Activated T-cell treated with anti-CD3 and anti-CD28 coated beads, Interleukin-2, amount 50 U/mL, for 48 hours (primary cell): ENCODE measurements around the gene FXYD6.
"Not testable (repeated sequence)": the region's sequence is repeated elsewhere in the genome, so short reads cannot be mapped to it uniquely, and the experiment has no call there.

Experiments
- DNase-seq, 2 experiments: peaks; one replicate each; pipeline ENCODE4 v3.0.0-alpha.2; 2020

FXYD6 gene

GRCh38 chr11:117868088-117868487, 8.4 kb downstream of the FXYD6 start:
- DNase-seq = no peak

GRCh38 chr11:117866526-117866925, 9.9 kb downstream of the FXYD6 start:
- no peak for DNase-seq

GRCh38 chr11:117865546-117865945, 10.9 kb downstream of the FXYD6 start:
- DNase-seq = not testable (repeated sequence)

GRCh38 chr11:117863383-117863782, 13.1 kb downstream of the FXYD6 start:
- DNase-seq = no peak

GRCh38 chr11:117862753-117863152, 13.7 kb downstream of the FXYD6 start:
- DNase-seq = peak in 1 of 2 experiments; percentile 4

- peak in 1 of 2 experiments; percentile 7 for DNase-seq
Measured at GRCh38 chr11:117862019-117862725, 14.3 kb downstream of the FXYD6 start.

- DNase-seq = peak in 1 of 2 experiments; percentile 3
Measured at GRCh38 chr11:117861151-117862018, 15.1 kb downstream of the FXYD6 start.

- peak in 1 of 2 experiments; percentile 9 for DNase-seq
Measured at GRCh38 chr11:117860139-117860538, 16.3 kb downstream of the FXYD6 start.

GRCh38 chr11:117859488-117860112, 16.9 kb downstream of the FXYD6 start:
- peak in 1 of 2 experiments; percentile 7 for DNase-seq

- peak in 1 of 2 experiments; percentile 7 for DNase-seq
Measured at GRCh38 chr11:117859061-117859460, 17.4 kb downstream of the FXYD6 start.

- peak in 1 of 2 experiments; percentile 4 for DNase-seq
Measured at GRCh38 chr11:117857734-117858414, 18.6 kb downstream of the FXYD6 start.

- peak in 1 of 2 experiments; percentile 4 for DNase-seq
Measured at GRCh38 chr11:117855912-117856651, 20.4 kb downstream of the FXYD6 start.

- DNase-seq = peak in 1 of 2 experiments; percentile 1
Measured at GRCh38 chr11:117855186-117855845, 21.1 kb downstream of the FXYD6 start.

- DNase-seq = no peak
Measured at GRCh38 chr11:117852309-117852708, 24.1 kb downstream of the FXYD6 start.

- DNase-seq = no peak
Measured at GRCh38 chr11:117851852-117852251, 24.6 kb downstream of the FXYD6 start.

- DNase-seq = peak in 1 of 2 experiments; percentile 6
Measured at GRCh38 chr11:117851106-117851505, 25.4 kb downstream of the FXYD6 start.

GRCh38 chr11:117849781-117850414, 26.6 kb downstream of the FXYD6 start:
- DNase-seq = peak in 1 of 2 experiments; percentile 14

- peak; percentile 89 to 90 for DNase-seq
Measured at GRCh38 chr11:117843666-117844484, 32.6 kb downstream of the FXYD6 start.

- peak in 1 of 2 experiments; percentile 15 for DNase-seq
Measured at GRCh38 chr11:117842131-117842941, 34.1 kb downstream of the FXYD6 start.
